RWPE1 (cell line): ENCODE data around the gene RASA3.

ENCODE experiments used
- CTCF ChIA-PET: fragments of 350-600 bp; sonication (Branson Sonifier 250); formaldehyde crosslinking; extraction: SDS; loops from one replicate; lab custom pipeline; 2021; lab: Yijun Ruan, JAX
- POLR2A ChIA-PET: fragments of 400-600 bp; formaldehyde crosslinking; extraction: SDS; loops from one replicate; lab custom pipeline; 2020; ENCODE audit warnings: antibody characterized with exemption; ENCODE audit not compliant: low non-redundant PET; lab: Yijun Ruan, JAX
- DNase-seq: peaks from one replicate; pipeline ENCODE4 v3.0.0; 2012; ENCODE audit warnings: low spot score
- H3K27ac ChIP-seq: fragments of 450-650 bp; 2 replicates; pipeline ENCODE4 v1.5.1; 2017
- CTCF ChIP-seq: fragments of 450-650 bp; conservative IDR thresholded peaks from 2 replicates; pipeline ENCODE4 v1.5.1; 2017; ENCODE audit warnings: low read depth, mild to moderate bottlenecking

The RASA3 gene

GRCh38 chr13:114173272-114173671 lies 40.8 kb upstream of the RASA3 start:
- ChIA-PET POLR2A (no interaction called here), CTCF (no interaction called here)
- H3K27ac ChIP-seq, result no peak overlapping the region
- DNase-seq, result no peak
- no peak for TF ChIP-seq CTCF

GRCh38 chr13:114167885-114168284 lies 35.5 kb upstream of the RASA3 start:
- no peak for TF ChIP-seq CTCF
- ChIA-PET CTCF (interaction anchor here (0.6 to 1.0 kb wide), 2 partner anchors 58 to 113 kb away, joined by 3 read pairs; partner anchors contain the start of gene UPF3A), POLR2A (no interaction called here)
- no peak overlapping the region for H3K27ac ChIP-seq
- no peak for DNase-seq

- TF ChIP-seq CTCF, result no peak
- POLR2A ChIA-PET, result no interaction called here
- CTCF ChIA-PET, result interaction anchor here (0.6 to 0.7 kb wide), 3 partner anchors 114 to 408 kb away, joined by 3 read pairs; partner anchors contain the start of genes TMEM255B and UPF3A
- no peak overlapping the region for H3K27ac ChIP-seq
- no peak for DNase-seq
Observed at GRCh38 chr13:114167426-114167825, 35.0 kb upstream of the RASA3 start.

- CTCF ChIA-PET, result interaction anchor here (0.7 kb wide), 1 partner anchor 407 kb away, joined by 3 read pairs; the partner anchor contains the start of gene TMEM255B
- DNase-seq, result no peak
- POLR2A ChIA-PET, result interaction anchor here (0.5 kb wide), 1 partner anchor 292 kb away, joined by 3 read pairs; no protein-coding TSS in a partner anchor
- H3K27ac ChIP-seq, result no peak overlapping the region
- no peak for TF ChIP-seq CTCF
Observed at GRCh38 chr13:114166381-114167131, 34.1 kb upstream of the RASA3 start.

GRCh38 chr13:114164681-114165429 lies 32.4 kb upstream of the RASA3 start:
- POLR2A ChIA-PET, result no interaction called here

More at GRCh38 chr13:114164681-114165429, 32.4 kb upstream of the RASA3 start:
- no peak for TF ChIP-seq CTCF
- H3K27ac ChIP-seq, result no peak overlapping the region
- CTCF ChIA-PET, result interaction anchor here (0.6 kb wide), 1 partner anchor 203 kb away, joined by 3 read pairs; no protein-coding TSS in a partner anchor
- DNase-seq, result no peak
